Suppressor macrophage (primary cell): ENCODE data around the gene CTF1.
A peak's percentile ranks its signal among the peaks of the same experiment; 100 is the strongest.
"Not testable (repeated sequence)": the region's sequence is repeated elsewhere in the genome, so short reads cannot be mapped to it uniquely, and the experiment has no call there.

Experiments used
- DNase-seq, 4 experiments: peaks; one replicate each; pipeline ENCODE4 v3.0.0-alpha.2; 2020 to 2022
- total RNA-seq, 17 experiments: gene quantifications; one replicate each; lab custom pipeline; 2026; ENCODE audit warnings: mixed read lengths in 6 of 17, inconsistent platforms in 3 of 17; lab: John Stamatoyannopoulos, UW

The CTF1 gene, protein sequence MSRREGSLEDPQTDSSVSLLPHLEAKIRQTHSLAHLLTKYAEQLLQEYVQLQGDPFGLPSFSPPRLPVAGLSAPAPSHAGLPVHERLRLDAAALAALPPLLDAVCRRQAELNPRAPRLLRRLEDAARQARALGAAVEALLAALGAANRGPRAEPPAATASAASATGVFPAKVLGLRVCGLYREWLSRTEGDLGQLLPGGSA
- total RNA-seq: 0 to 0.77 (median 0.07) reads per million in 17 experiments

DNA sequence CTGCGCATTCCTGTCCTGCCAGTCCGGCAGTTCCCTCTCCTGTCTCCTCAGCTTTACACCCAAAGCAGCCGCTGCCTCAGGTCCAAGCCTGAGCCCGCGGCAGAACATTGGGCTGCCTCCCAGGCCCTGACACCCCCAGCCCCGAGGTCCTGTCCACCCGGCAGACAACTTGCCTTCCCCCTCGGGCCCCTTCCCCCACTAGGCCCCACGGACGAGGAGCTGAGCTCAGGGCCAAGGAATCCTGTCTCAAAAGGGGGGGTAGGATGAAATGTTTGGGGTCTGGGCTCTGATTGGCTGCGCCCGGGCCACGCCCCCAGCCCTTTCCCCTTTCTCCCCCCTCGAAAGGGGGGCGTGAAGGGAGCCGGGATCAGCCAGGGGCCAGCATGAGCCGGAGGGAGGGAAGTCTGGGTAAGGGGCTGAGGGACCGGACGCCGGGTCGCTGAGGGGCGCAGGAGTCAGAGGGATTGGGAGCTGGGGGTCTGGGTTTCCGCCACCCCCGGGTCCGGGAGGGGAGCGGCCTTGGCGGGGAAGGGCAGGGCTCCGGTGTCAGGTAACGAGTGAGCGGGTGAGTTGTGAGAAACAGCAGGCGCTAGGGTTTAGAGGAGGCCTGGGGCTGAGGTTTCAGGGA, at the start of gene CTF1:
CTF1 (plus strand) TSS at position 354 of the 628 bp plus-strand sequence; CDS start at position 384, 30 bp downstream.
- peak in 2 of 4 experiments; percentile 9 to 16 for DNase-seq

- DNase-seq: no peak
Measured at GRCh38 chr16:30846649-30847402, 49.6 kb upstream of the CTF1 start.

- DNase-seq: no peak
Measured at GRCh38 chr16:30850246-30850645, 46.2 kb upstream of the CTF1 start.

DNA sequence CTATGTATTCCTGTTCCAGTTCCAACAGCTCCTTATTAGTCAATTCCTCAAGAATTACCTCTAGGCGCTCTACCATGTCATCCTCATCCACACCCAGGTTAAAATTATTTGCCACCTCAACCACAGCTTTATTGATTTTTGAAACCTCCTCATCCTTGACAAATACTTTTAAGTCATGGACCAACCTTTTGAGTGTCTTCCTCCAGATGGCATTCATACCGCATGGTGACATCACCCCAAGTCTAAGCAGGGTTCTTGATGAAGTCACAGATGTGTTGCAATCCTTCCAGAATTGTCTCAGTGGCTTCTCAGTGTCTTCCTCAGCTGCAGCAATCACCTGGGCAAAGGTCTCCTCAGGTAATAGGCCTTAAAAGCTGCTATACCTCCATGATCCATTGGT, 42.7 kb upstream of the CTF1 start:
- DNase-seq: peak in 2 of 4 experiments; percentile 22 to 29

GRCh38 chr16:30858111-30858495, 38.3 kb upstream of the CTF1 start:
- DNase-seq: no peak

GRCh38 chr16:30858829-30859423, 37.5 kb upstream of the CTF1 start:
- DNase-seq: no peak

DNA sequence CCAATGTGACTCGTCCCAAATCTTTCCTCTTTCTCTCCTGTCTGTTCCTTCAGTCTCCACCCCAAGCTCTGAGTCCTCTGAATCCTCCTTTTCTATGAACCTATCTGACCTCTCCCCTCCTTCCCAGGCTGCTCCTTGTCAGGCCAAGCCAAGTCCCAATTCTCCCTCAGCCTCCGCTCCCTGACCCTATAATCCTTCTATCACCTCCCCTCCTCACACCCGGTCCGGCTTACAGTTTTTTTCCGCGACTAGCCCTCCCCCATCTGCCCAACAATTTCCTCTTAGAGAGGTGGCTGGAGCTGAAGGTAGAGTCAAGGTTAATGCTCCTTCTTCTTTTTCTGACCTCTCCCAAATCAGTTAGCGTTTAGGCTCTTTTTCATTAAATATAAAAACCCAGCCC, 35.7 kb upstream of the CTF1 start:
- not testable (repeated sequence) for DNase-seq

GRCh38 chr16:30863178-30863577, 33.2 kb upstream of the CTF1 start:
- not testable (repeated sequence) for DNase-seq

- no peak for DNase-seq
Measured at GRCh38 chr16:30866031-30866430, 30.4 kb upstream of the CTF1 start.

GRCh38 chr16:30867747-30868146, 28.7 kb upstream of the CTF1 start:
- DNase-seq: peak; percentile 7 to 27 (median 22)

DNA sequence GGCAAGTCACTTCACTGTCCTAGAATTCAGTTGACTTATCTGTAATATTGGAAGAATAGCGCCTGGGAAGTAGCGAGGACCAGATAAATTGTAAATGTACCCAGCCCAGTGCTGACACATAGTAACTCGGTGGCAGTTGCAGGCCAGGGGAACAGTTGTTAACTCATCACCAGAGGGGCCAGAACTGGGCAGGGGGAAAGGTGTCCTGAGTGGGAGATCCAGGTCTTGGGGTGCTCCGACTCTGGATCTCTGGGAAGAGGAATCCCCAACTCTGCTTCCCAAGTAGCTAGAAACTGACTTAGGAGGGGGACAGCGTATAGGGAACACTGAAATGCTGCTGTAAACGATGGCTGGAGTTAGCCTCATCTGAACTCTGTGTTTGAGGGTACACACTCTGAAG, 25.5 kb upstream of the CTF1 start:
- DNase-seq: no peak

- DNase-seq: no peak
Measured at GRCh38 chr16:30874244-30874820, 22.1 kb upstream of the CTF1 start.

DNA sequence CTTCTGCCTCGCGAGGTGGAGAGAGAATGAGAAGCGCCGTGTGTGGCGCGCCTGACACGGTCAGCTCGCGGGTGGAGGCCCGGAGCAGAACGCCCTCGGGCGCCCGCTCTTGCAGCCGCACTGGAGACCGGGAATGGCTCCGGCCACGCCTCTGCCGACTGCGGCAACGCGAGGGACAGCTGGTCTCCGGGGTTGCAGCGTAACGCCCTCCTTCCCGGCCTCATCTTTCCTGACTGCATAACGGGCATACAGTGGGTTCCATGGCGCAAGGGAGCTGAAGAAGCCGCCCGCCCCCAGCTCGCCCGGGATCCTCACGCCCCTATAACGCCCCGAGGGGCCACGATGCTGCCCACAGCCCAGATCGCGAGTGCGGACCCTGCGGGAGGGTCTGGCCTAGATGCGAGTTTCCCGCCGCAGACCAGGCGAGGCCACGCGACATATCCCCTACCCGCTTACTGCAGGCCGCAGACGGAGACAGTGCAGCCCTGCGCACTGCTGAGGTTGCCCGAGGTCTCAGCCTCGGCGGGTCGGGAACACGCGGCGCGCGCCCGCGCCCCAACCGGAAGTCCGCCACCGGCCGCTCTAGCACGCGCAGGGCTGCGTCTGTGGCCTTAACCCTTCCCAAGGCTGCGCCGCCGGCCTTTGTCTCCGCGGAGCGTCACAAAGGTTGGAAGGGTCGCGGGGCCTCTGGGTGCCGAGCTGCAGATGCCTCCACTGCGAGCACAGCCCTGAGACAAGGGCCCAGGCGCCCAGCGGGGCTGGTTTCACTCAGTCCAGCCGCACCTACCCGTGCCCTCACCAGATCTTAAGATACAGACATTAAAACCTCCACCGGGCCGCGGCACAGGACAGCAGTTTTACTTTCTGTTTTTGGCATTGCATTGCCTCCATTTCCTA, 21.3 kb upstream of the CTF1 start:
- DNase-seq: peak; percentile 92 to 97 (median 95)

- peak; percentile 42 to 76 (median 58) for DNase-seq
Measured at GRCh38 chr16:30875871-30876801, 20.3 kb upstream of the CTF1 start.

DNA sequence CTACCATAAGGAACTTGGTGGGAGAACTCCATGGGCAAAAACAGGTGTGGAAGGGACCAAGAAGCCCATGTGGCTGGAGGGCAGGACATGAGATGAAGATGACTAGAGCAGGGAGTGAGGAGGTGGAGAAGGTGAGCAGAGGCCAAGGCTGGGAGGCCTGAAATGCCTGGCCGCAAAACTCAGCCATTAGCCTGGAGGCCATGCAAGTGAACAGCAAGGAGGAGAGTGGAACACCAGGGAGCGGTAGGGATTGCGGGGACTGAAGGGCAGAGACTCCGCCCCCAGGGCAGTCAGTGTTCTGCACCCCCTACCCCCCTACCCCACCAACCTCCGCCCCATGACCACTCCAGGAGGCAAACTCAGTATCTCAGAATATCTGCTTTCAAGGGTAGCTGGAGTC, 19.5 kb upstream of the CTF1 start:
- DNase-seq: peak in 1 of 4 experiments; percentile 2

DNA sequence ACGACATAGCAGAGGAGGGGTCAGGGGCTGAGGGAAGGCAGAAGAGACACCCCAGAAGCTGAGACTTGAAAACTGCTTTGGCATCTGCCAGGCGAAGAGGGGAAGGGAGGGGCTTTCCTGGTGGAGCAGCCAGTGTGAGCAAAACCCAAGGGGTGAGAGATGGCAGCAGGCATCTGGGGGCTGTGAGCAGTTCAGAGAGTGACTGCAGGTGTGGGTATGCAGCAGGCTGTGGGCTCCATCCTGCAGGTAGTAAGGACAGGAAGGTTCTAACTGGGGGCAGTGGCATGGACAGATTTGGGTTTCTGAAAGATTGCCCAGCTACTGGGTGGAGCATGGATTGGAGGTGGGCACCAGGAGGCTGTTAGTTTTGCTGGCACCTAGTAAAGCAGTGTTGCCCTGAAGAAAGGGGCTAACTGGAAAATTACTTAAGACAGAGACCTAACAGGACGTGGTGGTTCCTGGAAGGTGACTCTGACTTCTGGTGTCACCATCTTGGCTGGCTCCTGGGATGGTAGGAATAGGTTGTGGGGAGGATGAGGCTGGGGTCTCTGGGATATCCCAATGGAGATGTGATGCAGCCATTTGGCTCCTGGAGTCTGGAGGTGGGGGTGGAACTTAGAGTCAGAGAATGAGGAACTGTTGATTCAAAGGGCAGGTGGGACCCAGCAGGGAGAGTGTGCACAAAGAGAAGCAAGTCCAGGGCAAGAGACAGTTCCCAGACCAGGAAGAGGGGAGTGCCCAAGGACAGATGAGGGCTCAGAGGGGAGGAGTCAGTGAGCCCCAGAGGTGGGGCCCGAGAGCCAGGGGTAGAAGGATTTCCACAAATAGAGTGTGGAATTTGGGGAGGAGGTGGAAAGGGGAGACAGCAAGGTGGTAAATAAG, 13.7 kb upstream of the CTF1 start:
- DNase-seq: no peak

DNA sequence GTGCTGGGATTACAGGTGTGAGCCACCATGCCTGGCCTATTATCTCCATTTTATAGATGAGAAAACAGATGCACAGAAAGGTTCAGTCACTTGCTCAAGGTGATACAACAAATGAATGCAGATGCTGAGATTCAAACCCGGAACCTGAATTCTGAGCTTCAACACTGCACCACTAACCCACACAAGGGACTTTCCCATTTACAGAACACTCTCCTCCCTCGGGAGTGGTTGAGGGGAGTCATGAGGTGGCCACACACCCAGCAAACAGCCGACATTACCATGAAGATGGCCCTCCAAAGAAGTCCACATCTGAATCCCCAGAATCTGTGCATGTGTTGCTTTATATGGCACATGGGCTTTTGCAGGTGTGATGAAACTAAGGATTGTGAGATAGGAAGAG, 11.7 kb upstream of the CTF1 start:
- DNase-seq: no peak

GRCh38 chr16:30885196-30885595, 11.2 kb upstream of the CTF1 start:
- DNase-seq: no peak

DNA sequence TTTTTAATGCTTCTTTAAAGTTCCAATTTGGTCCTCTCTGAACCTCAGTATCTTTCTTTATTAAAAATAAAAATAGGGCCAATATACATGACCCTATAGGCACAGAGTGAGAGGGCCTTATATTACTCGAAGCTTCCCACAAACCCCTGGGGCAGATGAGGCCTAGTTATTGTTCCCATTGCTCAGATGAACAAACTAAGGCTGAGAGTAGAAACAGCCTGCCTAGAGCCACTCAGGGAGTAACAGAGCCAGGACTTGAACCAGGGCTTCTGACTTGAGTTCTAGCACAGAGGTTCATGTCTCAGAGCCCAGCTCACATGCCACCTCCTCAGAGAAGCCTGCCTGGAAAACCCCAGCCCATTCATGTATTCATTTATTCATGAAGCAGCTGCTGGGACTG, 10.3 kb upstream of the CTF1 start:
- no peak for DNase-seq

DNA sequence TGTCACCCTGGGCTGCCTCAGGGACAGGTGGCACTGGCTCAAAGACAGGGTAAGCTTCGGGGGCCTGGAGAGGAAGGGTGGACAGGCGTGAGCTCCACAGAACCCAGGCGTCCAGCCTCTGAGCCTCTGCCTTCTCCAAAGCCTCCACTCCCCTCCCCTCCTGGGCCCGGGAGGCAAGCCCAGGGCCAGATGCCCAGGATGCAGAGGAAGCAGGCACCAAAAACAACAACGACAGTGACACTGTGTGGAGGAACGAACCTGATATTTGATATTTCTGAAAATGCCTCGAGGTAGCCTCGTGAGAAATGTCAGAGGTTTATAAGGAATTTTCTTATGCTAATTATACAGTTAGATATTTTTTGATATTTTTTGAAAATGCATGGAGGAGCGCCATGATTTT, 8.5 kb upstream of the CTF1 start:
- DNase-seq: no peak
